Stimulated activated CD8-positive, alpha-beta memory T cell treated with anti-CD3 and anti-CD28 coated beads, Interleukin-4, amount 100 ng/mL, for 1 hour (primary cell): ENCODE measurements around the gene GJB5.

Experiments
- DNase-seq, 2 donors: peaks; one replicate each; pipeline ENCODE4 v3.0.0-alpha.2; 2020; ENCODE audit warnings: low read depth in 2 of 2, low spot score in 1 of 2

Gene GJB5

DNA sequence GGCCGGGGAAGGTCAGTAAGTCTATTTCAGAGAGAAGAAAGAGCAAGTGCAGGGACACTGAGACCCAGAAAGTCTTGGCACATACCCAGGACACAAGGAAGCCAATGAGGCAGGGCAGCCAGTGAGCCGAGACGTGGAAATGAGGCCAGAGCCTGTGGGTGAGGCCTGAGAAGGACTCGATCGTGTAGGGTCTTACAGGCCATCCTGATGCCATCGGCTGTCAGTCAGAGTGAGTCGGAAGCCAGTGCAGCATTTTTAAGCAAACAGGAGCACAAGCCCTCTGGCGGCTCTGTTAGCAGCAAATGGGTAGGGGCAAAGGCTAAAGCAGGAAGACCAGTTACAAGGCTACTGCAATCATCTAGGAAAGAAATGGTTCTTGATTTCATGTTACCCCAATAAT, 20.1 kb downstream of the GJB5 start:
- no peak for DNase-seq

DNA sequence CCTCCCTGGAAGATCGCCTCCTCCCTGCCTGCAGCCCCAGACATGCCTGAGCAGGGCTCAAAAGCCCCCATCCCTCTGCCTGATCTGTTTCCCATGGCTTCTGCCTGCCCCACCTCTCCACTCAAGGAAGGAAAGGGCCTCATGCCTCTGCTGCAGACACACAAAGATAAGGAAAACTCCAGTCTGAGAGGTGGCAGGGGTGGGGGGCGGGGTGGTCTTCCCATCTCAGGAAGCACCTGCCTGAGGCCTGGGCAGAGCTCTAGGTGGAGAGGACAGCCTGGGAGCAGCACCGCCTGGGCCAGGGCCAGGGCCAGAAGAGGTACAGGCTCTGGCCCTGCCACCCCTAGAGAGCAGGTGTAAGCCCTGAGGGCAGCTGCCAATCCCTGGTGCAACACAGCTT, 22.1 kb downstream of the GJB5 start:
- no peak for DNase-seq

DNA sequence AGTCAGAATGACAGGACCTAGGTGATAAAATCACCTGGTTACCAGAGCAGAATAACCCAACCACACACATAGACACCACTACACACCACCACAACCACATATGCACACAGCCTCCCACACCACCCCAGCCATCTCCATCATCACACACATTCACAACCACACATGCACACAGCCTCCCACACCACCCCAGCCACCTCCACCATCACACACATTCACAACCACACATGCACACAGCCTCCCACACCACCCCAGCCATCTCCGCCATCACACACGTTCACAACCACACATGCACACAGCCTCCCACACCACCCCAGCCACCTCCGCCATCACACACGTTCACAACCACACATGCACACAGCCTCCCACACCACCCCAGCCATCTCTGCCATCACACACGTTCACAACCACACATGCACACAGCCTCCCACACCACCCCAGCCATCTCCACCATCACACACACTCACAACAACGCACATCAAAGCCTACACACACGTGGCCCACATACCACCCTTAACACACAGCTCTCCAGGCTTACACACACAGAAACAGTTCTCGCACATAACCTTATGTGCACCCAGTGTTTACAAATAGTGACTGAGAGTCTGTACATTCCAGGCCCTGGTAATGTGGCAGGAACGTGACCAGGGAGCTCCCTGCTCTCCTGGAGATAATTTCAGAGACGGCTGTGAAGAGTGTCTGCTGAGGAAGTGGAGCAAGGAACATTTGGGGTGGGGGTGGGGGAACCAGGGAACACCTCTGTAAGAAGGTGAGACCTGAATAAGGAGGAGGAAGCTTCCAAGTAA, 22.9 kb downstream of the GJB5 start:
- no peak for DNase-seq

DNA sequence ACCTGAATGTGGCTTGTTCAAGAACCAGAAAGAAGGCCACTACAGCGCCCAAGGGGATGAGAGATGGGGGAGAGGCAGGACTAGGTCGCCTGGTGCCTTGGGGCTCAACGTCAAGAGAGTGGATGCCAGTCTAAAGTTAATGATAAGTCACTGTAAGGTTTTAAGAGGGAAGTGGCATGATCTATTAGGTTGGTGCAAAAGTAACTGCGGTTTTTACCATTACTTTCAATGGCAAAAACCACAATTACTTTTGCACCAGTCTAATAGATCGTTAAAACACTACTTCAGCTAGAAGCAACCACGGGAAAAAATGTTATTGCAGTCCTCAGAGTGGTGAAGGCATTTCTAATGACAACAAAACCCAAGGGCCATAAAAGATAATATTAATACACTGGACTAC, 23.5 kb downstream of the GJB5 start:
- no peak for DNase-seq

DNA sequence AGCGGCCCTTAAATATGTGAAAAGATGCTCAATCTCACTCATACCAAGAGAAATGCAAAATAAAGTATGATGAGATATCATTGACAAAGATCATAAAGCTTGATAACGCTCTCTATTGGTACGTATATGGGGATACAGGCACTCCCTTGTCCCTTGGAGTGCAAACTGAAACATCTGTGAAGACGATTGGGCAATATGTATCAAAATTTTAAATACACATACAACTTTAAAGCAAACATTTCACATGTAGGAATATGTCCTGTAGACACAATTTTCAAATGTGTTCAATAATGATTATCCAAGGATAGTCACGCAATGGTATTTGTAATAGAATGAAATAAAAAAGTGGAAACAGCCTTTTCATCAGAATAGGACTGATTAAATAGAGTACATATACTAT, 24.2 kb downstream of the GJB5 start:
- DNase-seq: no peak

DNA sequence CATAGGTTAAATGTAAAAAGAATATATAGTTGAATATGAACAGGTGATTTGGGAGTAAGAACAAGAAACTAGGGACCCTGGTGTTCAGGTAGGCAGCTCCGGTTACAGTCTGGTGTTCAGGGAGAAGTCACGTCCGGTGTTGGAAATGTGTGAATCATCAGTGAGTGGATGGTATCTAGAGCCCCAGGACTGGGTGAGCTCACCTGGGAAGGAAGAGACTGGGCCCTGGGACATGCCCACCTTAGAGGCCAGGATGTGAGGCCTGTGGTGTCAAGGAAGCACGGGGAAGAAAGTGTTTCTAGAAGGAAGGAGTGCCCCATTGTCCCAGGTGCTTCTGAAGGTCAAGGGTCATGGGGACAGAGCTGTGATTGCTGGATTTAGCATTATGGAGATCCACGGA, 24.7 kb downstream of the GJB5 start:
- no peak for DNase-seq

DNA sequence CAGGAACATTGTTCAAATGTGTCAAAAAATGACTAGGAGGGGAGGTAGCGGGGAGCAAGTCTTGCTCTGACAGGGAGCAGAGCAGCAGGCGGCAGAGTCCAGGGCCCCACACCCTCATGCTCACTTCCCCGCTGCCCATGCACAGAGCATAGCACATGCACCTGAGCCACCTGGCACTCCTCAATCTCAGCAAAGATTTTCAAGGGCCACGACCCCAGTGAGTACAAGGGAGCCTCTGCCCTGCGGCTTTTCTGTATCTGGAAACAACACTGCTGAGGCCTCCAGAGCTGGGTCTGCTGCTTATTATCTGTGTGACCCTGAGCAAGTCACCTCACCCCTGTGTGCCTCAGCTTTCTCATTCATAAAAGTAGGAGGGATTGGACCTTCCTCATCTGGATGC, 25.1 kb downstream of the GJB5 start:
- DNase-seq: no peak

DNA sequence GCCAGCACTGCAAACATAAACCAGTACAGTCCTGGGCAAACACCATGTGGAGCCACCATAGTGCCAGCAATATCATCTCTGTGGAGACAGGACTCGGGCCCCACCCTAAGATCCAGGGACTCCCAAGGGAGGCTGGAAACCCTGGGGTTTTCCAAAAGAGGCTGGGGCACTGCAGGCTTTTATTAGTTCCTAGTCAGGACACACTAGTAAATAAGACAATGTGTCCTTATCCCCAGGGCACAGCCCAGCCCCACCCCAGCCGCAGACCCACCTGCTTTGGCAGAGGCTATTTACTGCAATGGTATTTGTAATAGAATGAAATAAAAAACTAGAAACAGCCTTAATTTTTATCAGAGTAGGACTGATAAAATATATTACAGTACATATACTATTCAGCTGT, 25.7 kb downstream of the GJB5 start:
- no peak for DNase-seq

DNA sequence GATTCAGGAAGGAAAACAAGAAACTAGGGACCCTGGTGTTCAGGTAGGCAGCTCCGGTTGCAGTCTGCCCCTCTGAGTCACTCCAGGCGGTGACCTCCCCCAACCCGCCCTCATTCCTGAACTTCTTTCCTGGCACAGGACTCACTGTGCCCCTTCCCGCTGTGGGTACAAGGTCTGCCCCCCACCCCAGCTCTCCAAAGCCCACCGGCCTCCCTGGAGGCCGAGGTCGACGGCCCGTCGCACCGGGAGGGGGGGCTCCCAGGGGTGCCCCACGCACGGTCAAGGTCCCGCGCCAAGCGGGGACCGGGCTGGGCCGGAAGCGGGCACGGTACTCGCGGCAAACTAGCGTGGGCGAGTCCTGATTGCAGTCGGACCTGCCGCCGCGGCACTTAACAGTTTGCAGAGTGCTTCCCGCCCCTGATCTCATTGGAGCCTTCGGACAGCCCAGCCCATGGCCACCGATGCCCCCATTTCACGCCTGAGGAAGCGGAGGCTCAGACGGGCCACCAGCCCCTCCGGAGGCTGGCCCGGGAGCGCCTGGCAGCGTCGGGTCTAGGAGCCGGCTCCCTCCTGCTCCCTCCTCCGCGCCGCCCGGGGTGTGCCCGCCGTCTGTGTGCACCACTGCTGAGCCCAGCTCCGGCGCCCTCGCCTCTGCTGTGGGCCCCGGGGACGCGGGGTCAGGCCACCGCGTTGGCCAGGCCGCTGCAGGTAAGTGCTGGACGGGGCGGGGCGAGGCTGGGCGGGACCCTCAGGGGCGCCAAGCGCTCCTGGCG, 26.4 kb downstream of the GJB5 start, which contains the start of gene GJB3:
Gene GJB3, plus strand, starts transcription at position 144 of the 773 bp plus-strand sequence. CDS start 3,549 bp downstream, outside the sequence.
- DNase-seq: no peak

DNA sequence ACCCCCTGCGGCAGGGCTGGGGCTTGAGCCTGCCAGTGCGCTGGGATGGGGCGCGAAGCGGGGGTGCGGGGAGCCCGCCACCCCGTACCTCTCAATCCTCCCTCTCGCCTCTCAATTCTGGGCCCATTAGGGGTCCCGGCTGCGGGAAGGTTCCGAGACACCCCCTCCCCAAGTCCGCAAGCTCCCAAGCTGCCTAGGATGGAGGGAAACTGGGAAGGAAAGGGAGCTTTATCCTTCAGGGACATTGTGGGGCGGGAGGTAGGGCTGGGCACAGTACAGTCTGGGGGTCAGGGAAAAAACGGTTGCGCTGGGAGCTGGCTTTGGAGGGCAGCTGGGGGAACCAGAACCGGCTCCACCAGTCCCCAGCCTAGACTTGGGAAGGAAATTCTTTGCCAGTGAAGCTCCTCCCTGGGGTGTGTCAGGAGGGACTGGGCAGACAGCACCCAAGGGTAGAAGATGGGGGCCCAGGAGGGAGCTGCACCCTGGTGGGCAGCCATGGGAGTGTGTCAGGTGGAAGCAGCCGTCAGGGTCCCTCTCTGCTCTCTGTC, 27.1 kb downstream of the GJB5 start:
- DNase-seq: no peak

DNA sequence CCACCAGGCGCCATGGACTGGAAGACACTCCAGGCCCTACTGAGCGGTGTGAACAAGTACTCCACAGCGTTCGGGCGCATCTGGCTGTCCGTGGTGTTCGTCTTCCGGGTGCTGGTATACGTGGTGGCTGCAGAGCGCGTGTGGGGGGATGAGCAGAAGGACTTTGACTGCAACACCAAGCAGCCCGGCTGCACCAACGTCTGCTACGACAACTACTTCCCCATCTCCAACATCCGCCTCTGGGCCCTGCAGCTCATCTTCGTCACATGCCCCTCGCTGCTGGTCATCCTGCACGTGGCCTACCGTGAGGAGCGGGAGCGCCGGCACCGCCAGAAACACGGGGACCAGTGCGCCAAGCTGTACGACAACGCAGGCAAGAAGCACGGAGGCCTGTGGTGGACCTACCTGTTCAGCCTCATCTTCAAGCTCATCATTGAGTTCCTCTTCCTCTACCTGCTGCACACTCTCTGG, 29.9 kb downstream of the GJB5 start:
- no peak for DNase-seq

DNA sequence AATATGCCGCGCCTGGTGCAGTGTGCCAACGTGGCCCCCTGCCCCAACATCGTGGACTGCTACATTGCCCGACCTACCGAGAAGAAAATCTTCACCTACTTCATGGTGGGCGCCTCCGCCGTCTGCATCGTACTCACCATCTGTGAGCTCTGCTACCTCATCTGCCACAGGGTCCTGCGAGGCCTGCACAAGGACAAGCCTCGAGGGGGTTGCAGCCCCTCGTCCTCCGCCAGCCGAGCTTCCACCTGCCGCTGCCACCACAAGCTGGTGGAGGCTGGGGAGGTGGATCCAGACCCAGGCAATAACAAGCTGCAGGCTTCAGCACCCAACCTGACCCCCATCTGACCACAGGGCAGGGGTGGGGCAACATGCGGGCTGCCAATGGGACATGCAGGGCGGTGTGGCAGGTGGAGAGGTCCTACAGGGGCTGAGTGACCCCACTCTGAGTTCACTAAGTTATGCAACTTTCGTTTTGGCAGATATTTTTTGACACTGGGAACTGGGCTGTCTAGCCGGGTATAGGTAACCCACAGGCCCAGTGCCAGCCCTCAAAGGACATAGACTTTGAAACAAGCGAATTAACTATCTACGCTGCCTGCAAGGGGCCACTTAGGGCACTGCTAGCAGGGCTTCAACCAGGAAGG, 30.5 kb downstream of the GJB5 start:
- DNase-seq: no peak

DNA sequence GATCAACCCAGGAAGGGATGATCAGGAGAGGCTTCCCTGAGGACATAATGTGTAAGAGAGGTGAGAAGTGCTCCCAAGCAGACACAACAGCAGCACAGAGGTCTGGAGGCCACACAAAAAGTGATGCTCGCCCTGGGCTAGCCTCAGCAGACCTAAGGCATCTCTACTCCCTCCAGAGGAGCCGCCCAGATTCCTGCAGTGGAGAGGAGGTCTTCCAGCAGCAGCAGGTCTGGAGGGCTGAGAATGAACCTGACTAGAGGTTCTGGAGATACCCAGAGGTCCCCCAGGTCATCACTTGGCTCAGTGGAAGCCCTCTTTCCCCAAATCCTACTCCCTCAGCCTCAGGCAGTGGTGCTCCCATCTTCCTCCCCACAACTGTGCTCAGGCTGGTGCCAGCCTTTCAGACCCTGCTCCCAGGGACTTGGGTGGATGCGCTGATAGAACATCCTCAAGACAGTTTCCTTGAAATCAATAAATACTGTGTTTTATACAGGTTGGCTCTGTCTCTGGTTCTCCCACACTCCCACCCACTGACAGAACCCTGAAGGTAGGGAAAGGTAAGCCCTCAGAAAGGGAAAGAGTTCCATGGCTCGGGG, 31.1 kb downstream of the GJB5 start:
- no peak for DNase-seq

DNA sequence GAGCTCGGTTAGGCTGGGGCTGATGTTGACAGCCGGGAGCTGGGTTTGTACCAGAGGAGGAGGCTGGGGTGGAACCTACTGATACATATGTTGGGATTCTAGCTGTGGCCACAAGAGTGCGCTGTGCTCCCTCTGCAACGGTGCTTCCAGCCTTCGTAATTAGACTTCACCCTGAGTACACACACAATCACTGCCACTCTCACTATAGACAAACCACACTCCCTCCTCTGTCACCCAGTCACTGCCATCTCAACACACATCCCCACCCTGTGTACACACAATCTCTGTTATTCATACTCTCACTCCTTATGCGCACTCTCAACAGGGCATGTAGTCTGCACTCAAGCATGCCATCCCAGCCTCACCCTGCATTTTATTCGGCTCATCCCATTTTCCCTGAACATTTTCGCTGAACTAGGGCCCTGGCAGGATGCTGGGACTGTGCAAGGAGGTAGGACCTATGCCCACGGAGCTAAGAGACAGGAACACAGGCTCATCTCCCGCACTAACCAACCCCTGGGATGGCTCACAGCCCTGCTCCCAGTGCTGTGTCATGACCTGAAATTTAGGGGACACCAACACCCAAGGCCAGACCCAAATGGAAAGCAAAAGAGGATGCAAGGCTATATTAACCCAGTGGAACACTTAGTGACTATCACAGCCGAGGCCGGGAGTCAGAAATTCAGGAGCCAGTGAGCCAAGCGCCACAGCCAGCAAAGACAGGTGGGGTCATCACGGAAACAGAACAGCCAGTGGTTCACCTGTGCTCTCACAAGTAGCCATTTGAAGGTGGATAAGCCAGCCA, 31.9 kb downstream of the GJB5 start:
- DNase-seq: peak; percentile 9 to 31

DNA sequence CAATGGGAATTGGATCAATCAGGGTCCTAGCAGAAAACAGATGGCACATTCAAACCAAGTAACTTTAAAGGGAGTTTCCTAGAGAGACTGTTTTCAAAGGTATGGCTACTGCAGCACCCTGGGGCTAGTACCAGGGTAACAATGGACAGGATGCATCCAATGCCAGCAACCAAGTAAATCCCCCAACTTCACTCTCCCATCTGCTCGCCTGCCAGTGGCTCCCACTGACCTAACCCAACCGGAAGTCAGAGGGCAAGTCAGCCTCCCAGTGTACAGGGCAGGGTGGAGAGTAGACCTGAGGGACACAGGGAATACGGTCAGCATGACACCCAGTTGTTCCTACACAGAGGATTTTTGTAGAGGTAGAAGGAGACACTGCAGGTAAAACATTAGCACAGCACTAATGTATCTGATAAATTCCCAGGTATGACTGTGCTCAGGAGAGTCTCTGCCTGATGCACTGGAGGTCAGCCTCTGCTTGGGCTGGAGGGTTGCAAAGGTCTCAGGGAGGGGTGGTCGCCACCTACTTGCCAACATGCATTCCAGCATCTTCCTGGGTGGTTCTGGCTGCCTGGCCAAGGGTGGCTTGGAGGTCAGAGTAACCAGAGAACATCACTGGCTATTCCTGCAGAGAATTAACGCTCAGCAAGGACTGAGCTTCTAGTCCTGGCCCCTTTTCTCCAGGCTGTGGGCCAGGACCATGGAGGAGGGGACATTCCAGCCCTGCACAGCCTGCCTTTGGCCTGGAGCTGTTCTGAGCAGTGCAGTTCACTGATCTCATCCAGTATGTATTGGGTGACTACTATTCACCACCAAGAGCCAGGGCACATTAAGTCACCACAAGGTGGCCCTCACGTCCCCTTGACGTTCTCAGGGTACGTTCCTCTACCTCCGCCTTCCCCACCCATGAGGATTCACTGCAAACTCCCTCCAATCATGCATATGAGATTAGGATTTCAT, 32.9 kb downstream of the GJB5 start:
- DNase-seq: no peak

DNA sequence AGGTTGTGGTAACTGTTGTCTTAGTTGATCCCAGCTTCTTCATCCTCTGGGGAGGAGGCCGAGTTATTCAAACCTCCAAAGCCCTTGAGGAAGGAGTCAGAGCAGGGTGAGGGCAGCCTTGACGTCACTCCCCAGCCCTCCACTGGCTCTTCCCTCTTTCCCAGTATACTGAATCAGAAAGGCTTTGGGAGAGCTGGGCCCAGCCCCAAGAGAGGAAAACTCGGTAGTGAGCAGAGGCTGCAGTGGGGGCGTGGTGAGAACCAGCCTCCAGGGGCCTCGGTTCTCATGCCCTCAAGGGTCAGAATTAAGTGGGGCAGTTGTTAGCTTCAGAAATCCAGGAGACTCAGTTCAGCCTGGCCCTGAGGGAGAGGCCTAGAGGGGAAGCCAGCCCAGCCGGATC, 36.1 kb downstream of the GJB5 start:
- no peak for DNase-seq

DNA sequence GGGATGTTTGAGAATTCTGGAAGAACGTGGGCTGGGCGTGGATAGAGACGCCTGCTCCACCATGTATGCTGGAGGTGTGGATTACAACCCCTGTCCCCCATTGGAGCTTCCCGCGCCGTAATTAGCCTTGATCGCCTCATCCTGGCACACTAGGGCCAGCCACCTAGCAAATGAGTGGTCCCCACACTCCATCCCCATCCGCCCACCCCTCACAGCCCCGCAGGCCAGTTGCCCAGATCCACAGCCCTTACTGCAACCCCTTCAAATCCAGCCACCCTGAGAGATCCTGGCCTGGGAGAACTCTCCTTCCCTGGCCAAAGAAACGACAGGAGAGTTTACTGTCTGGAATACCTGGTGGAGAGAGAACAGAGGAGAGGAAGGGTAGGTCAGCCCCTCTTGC, 37.6 kb downstream of the GJB5 start:
- no peak for DNase-seq

DNA sequence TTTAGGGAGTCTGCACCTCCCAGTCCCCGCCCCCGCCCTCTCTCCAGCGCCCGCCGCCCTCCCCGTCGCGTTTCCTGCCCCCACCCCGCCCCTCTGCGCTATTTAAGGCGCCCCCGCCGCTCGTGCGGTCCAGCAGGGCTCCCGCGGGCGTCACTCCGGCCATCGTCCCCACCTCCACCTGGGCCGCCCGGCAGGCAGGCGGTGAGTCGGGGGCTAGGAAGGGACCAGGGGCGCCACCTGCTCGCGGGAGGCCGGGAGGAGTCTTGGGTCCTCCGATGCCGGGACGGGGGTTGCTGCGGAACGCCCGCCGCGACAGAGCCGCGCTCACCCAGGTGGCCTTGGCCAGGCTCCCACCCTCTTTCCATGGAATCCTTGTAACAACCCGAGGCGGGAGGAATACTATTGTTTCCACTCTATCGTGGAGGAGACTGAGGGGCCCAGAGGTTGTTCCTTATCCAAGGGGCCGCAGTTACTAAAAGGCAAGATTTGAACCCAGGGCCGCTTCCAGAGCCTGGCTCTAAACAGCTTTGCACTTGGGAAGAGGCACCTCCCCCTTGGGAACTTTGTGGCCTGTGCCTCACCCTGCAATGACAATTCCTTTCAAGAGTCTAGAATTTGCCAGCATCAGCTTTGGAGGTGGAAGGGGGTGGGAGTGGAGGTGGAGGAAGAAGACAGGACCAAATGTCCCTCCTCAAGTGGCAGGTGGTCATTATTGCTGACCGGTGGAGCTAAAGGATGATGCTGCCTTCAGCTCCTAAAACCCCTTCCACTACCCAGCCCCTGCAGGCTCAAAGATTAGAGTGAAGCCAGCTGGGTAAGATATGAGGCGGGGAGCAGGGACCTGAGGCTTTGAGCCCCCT, 38.3 kb downstream of the GJB5 start, which contains the start of gene GJA4:
Gene GJA4, plus strand, starts transcription at position 132 of the 860 bp plus-strand sequence. CDS start 1,215 bp downstream, outside the sequence.
- no peak for DNase-seq
